ENCODE measurements around the gene DOCK10. TPM values are rescaled to one million over a fixed set of nuclear protein-coding genes. Genes with fewer than 3 reads are reported as not detected.

DOCK10 gene
- total and polyA plus RNA-seq, 2 donors (not counting 1 experiment from before 2014, with no cell fraction given): 49.5 to 139 TPM

- ATAC-seq (ENCODE audit: low read depth): no peak
- H3K36me3 ChIP-seq (replicated peaks in 1 of 2; ENCODE audit: control extremely low read depth in 1 of 2, control insufficient read depth in 1 of 2, extremely low read depth in 1 of 2, insufficient read depth in 2 of 2, low read length in 1 of 2): peaks cover 0 to 4% of the 10 kb centered on the region in 2 experiments
- H3K4me3 Mint-ChIP-seq: no peak overlapping the region
- no peaks in the 10 kb centered on the region for H3K27me3 ChIP-seq (replicated peaks in 1 of 4; ENCODE audit: control extremely low read depth in 1 of 4, control insufficient read depth in 3 of 4, insufficient read depth in 4 of 4, low read length in 3 of 4)
- POLR2A ChIA-PET: interaction anchor here (0.7 to 1.0 kb wide), 2 partner anchors 15 to 52 kb away, joined by 3 to 4 read pairs; no protein-coding TSS in a partner anchor
- no peak for DNase-seq
- no peak overlapping the region for H3K9ac ChIP-seq (ENCODE audit: low read length)
- no peaks in the 10 kb centered on the region for H3K9me3 ChIP-seq (ENCODE audit: control extremely low read depth in 1 of 3, control insufficient read depth in 2 of 3, insufficient read depth in 1 of 3, low read length in 2 of 3)
- H3K27me3 Mint-ChIP-seq: no peaks in the 10 kb centered on the region
- peaks cover 65% of the 10 kb centered on the region for H3K79me2 ChIP-seq (ENCODE audit: control insufficient read depth, insufficient read depth, low read length)
- no CpG with 5 or more reads among the region's 1 CpG for WGBS (ENCODE audit: insufficient coverage)
- no peaks in the 10 kb centered on the region for H3K9me3 Mint-ChIP-seq (ENCODE audit: insufficient read depth)
- no peak overlapping the region for H2AFZ ChIP-seq (ENCODE audit: insufficient read depth, low read depth, low read length, poor library complexity, severe bottlenecking)
- H3K4me1 ChIP-seq (ENCODE audit: control insufficient read depth in 2 of 2, insufficient read depth in 2 of 2, low read length in 2 of 2): peaks cover 19% of the 10 kb centered on the region in 2 donors
- TF ChIP-seq CTCF (IDR thresholded peaks at IDR 0.05) (no peak), EZH2 (IDR thresholded peaks at IDR 0.05; ENCODE audit: borderline replicate concordance, insufficient read depth, low read depth, low read length, poor library complexity, severe bottlenecking) (no peak)
- no peak overlapping the region for H3K4me3 ChIP-seq (ENCODE audit: control extremely low read depth in 1 of 5, extremely low read depth in 1 of 5, insufficient read depth in 1 of 5, low read depth in 2 of 5, low read length in 4 of 5)
- intact Hi-C loops (cut with micrococcal nuclease): no loop called here
- peaks cover 39% of the 10 kb centered on the region for H3K4me1 Mint-ChIP-seq
- H3K27ac ChIP-seq (ENCODE audit: low read length in 2 of 2): no peak overlapping the region
- H3K27ac Mint-ChIP-seq: no peak overlapping the region
- H4K20me1 ChIP-seq (ENCODE audit: control insufficient read depth, insufficient read depth, low read length, poor library complexity, severe bottlenecking): peaks cover 5% of the 10 kb centered on the region
- CTCF ChIA-PET: interaction anchor here (0.6 to 6.1 kb wide), 11 partner anchors 10 to 166 kb away, joined by 3 to 124 read pairs (median 4); no protein-coding TSS in a partner anchor
- H3K4me2 ChIP-seq (replicated peaks; ENCODE audit: low read depth, low read length, poor library complexity, severe bottlenecking): no peak overlapping the region
Measured at GRCh38 chr2:224999321-224999720, 42.9 kb downstream of the DOCK10 start.

- no peak for DNase-seq
- Mint-ChIP-seq H3K27me3 (no peaks in the 10 kb centered on the region), H3K27ac (no peak overlapping the region), H3K4me1 (peaks cover 38% of the 10 kb centered on the region), H3K9me3 (ENCODE audit: insufficient read depth) (no peaks in the 10 kb centered on the region), H3K4me3 (no peak overlapping the region)
- no peak for ATAC-seq (ENCODE audit: low read depth)
- intact Hi-C loops (cut with micrococcal nuclease): no loop called here
- H3K27ac ChIP-seq (ENCODE audit: low read length in 2 of 2): no peak overlapping the region
- H3K27me3 ChIP-seq (replicated peaks in 1 of 4; ENCODE audit: control extremely low read depth in 1 of 4, control insufficient read depth in 3 of 4, insufficient read depth in 4 of 4, low read length in 3 of 4): no peaks in the 10 kb centered on the region
- H3K4me2 ChIP-seq (replicated peaks; ENCODE audit: low read depth, low read length, poor library complexity, severe bottlenecking): no peak overlapping the region
- POLR2A ChIA-PET: no interaction called here
- peaks cover 0 to 4% of the 10 kb centered on the region in 2 experiments for H3K36me3 ChIP-seq (replicated peaks in 1 of 2; ENCODE audit: control extremely low read depth in 1 of 2, control insufficient read depth in 1 of 2, extremely low read depth in 1 of 2, insufficient read depth in 2 of 2, low read length in 1 of 2)
- WGBS (ENCODE audit: insufficient coverage): 99% methylated on average over 6 of the region's 8 CpGs
- peaks cover 75% of the 10 kb centered on the region for H3K79me2 ChIP-seq (ENCODE audit: control insufficient read depth, insufficient read depth, low read length)
- H3K9me3 ChIP-seq (ENCODE audit: control extremely low read depth in 1 of 3, control insufficient read depth in 2 of 3, insufficient read depth in 1 of 3, low read length in 2 of 3): no peaks in the 10 kb centered on the region
- H3K4me3 ChIP-seq (ENCODE audit: control extremely low read depth in 1 of 5, extremely low read depth in 1 of 5, insufficient read depth in 1 of 5, low read depth in 2 of 5, low read length in 4 of 5): no peak overlapping the region
- no peak for TF ChIP-seq EZH2 (IDR thresholded peaks at IDR 0.05; ENCODE audit: borderline replicate concordance, insufficient read depth, low read depth, low read length, poor library complexity, severe bottlenecking)
- no peak for TF ChIP-seq CTCF (IDR thresholded peaks at IDR 0.05)
- H3K9ac ChIP-seq (ENCODE audit: low read length): no peak overlapping the region
- H3K4me1 ChIP-seq (ENCODE audit: control insufficient read depth in 2 of 2, insufficient read depth in 2 of 2, low read length in 2 of 2): peaks cover 13 to 14% of the 10 kb centered on the region in 2 donors
- peaks cover 5% of the 10 kb centered on the region for H4K20me1 ChIP-seq (ENCODE audit: control insufficient read depth, insufficient read depth, low read length, poor library complexity, severe bottlenecking)
- no peak overlapping the region for H2AFZ ChIP-seq (ENCODE audit: insufficient read depth, low read depth, low read length, poor library complexity, severe bottlenecking)
- CTCF ChIA-PET: interaction anchor here (2.1 kb wide), 1 partner anchor 12 kb away, joined by 8 read pairs; no protein-coding TSS in a partner anchor
Measured at GRCh38 chr2:224997802-224998201, 44.5 kb downstream of the DOCK10 start.
